ENCODE data around the gene LMAN1L. TPM values are rescaled to one million over a fixed set of nuclear protein-coding genes. Genes with fewer than 3 reads are reported as not detected.

Gene LMAN1L
- total RNA-seq, 1 experiment from 2014 or later, result 0.23 TPM

DNA sequence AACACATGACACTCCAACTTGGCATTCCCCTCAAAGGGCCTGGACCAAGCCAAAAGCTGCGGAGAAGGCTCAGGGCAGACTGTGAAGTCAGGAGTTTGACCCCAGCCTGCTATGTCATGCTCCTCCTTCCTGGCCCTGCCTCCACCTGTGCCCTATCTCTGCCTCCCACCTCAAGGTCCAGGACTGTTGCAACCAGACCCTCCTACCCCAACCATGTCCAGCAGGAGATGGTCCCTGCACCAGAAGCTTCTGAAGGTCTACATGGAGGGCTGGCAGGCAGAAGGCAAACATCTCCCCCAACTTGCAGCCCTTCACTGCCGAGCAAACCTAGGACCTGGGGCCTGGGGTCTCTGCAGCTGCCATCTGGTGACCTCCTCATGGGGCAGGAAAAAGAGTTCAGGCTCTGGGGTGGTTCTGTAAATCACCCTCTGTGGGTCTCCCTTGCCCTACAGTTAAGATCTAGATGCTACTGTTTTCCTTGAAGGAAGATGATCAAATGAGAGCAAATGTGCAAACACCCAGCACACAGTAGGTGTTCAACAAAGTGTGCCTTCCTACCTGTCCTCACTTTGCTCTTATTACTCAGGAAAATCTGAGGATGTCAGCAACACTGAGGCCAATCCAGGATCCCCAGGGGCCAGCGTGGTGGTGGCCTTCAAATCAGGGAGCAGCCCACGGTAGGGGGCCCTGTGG is 42.3 kb upstream of the LMAN1L start:
- Mint-ChIP-seq H3K27me3 (ENCODE audit: insufficient read depth, unreplicated experiment) (no peaks in the 10 kb centered on the region), H3K36me3 (ENCODE audit: insufficient read depth, unreplicated experiment) (peaks cover 4% of the 10 kb centered on the region), H3K4me3 (ENCODE audit: unreplicated experiment) (no peak overlapping the region), H3K4me1 (ENCODE audit: insufficient read depth, unreplicated experiment) (peaks cover 6% of the 10 kb centered on the region), H3K9me3 (ENCODE audit: unreplicated experiment) (no peaks in the 10 kb centered on the region), H3K27ac (ENCODE audit: low read depth, unreplicated experiment) (no peak overlapping the region)
- intact Hi-C loops (cut with micrococcal nuclease), result no loop called here
- ChIA-PET POLR2A (interaction anchor here (0.6 to 2.2 kb wide), 17 partner anchors 10 to 746 kb away, joined by 3 to 13 read pairs (median 4); partner anchors contain the start of genes CSK and FAM219B), CTCF (interaction anchor here (0.6 to 26.4 kb wide), 53 partner anchors 8 to 544 kb away, joined by 3 to 632 read pairs (median 6); partner anchors contain the start of genes EDC3, RPP25 and ULK3)
- no peak for DNase-seq (ENCODE audit: unreplicated experiment)
- BruUV-seq (replicated peaks), result no TSS peak
- TF ChIP-seq, protein P1, sequence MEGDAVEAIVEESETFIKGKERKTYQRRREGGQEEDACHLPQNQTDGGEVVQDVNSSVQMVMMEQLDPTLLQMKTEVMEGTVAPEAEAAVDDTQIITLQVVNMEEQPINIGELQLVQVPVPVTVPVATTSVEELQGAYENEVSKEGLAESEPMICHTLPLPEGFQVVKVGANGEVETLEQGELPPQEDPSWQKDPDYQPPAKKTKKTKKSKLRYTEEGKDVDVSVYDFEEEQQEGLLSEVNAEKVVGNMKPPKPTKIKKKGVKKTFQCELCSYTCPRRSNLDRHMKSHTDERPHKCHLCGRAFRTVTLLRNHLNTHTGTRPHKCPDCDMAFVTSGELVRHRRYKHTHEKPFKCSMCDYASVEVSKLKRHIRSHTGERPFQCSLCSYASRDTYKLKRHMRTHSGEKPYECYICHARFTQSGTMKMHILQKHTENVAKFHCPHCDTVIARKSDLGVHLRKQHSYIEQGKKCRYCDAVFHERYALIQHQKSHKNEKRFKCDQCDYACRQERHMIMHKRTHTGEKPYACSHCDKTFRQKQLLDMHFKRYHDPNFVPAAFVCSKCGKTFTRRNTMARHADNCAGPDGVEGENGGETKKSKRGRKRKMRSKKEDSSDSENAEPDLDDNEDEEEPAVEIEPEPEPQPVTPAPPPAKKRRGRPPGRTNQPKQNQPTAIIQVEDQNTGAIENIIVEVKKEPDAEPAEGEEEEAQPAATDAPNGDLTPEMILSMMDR (IDR thresholded peaks at IDR 0.05; ENCODE audit: unreplicated experiment), result no peak

DNA sequence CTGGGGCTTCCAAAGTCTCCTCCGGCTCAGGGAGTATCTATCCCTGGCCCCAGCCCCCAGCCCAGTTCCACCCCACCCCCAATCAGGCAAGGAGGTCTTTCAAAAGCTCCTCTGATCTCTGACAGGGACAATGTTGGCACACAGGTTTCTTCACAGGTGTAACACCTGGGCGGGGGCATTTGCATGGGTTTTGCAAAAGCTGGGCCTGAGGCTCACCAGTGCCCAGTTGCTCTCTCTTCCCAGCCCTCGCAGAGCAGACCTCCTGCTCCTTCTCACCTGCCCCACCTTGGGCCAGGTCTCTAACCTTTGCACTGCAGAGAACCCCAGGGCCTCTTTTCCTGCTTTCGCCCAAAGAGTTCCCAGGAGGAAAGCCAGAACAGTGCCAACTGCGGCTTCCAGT is 39.3 kb upstream of the LMAN1L start:
- CTCF ChIA-PET, result interaction anchor here (0.7 to 26.4 kb wide), 9 partner anchors 6 to 176 kb away, joined by 3 to 632 read pairs (median 57); no protein-coding TSS in a partner anchor
- Mint-ChIP-seq H3K27ac (ENCODE audit: low read depth, unreplicated experiment) (no peak overlapping the region), H3K36me3 (ENCODE audit: insufficient read depth, unreplicated experiment) (peaks cover 4% of the 10 kb centered on the region), H3K9me3 (ENCODE audit: unreplicated experiment) (no peaks in the 10 kb centered on the region), H3K27me3 (ENCODE audit: insufficient read depth, unreplicated experiment) (no peaks in the 10 kb centered on the region), H3K4me1 (ENCODE audit: insufficient read depth, unreplicated experiment) (peaks cover 6% of the 10 kb centered on the region), H3K4me3 (ENCODE audit: unreplicated experiment) (no peak overlapping the region)
- no TSS peak for BruUV-seq (replicated peaks)
- DNase-seq (ENCODE audit: unreplicated experiment), result no peak
- POLR2A ChIA-PET, result interaction anchor here (0.9 to 1.6 kb wide), 2 partner anchors 128 to 156 kb away, joined by 3 to 4 read pairs; no protein-coding TSS in a partner anchor
- intact Hi-C loops (cut with micrococcal nuclease), result no loop called here
- TF ChIP-seq, protein P1 (IDR thresholded peaks at IDR 0.05; ENCODE audit: unreplicated experiment), result no peak

DNA sequence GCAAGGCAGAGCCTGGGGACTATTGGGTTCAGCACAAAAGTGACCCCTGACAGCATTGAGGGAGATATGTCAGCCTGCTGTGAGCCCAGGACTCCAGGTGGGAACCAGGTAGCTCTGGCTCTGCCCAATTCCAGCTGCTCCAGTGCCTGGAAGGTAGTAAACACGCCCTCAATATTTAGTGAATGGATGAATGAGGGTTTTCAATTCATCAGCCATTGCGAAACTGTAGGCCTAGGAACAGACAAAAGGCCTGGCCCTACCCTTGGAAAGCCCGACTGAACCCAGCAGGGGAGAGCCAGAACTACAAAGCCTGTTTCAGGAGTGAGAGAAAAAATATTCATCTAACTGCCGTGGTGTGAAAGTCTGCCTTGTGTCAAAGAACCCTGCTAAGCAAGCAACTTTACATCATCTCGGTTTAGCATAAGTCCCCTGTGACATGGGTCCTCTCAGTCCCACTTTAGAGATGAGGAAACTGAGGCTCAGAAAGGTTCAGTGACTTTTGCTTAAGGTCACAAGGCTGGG is 38.8 kb upstream of the LMAN1L start:
- intact Hi-C loops (cut with micrococcal nuclease), result no loop called here
- CTCF ChIA-PET, result interaction anchor here (0.9 to 26.4 kb wide), 8 partner anchors 11 to 175 kb away, joined by 3 to 632 read pairs (median 16); no protein-coding TSS in a partner anchor

DNA sequence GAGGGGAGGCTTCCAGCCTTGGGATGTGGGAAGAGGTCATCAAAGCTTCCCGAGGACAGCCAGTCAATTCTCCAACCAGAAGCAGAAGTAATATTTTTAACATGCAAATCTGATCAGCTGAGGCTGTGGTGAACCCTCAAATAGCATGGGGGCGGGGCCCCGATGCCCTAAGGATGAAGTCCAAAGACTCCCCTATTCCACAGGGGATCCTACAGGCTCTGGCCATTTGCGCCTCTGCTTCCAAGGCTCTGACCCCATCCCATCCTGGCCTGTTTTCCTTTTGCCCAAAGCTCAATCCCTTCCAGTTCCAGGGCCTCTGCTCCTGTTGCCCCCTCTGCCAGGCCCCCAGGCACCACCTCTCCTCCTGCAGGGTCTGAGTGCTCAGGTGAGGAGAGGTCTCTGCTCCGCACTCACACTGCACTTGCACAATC is 37.5 kb upstream of the LMAN1L start:
- TF ChIP-seq, protein P1 (IDR thresholded peaks at IDR 0.05; ENCODE audit: unreplicated experiment), result no peak
- H3K27ac Mint-ChIP-seq (ENCODE audit: low read depth, unreplicated experiment), result no peak overlapping the region
- no peaks in the 10 kb centered on the region for H3K27me3 Mint-ChIP-seq (ENCODE audit: insufficient read depth, unreplicated experiment)
- H3K4me1 Mint-ChIP-seq (ENCODE audit: insufficient read depth, unreplicated experiment), result no peaks in the 10 kb centered on the region
- H3K4me3 Mint-ChIP-seq (ENCODE audit: unreplicated experiment), result no peak overlapping the region
- ChIA-PET POLR2A (no interaction called here), CTCF (interaction anchor here (1.2 to 26.4 kb wide), 4 partner anchors 13 to 174 kb away, joined by 3 to 632 read pairs (median 66); no protein-coding TSS in a partner anchor)
- intact Hi-C loops (cut with micrococcal nuclease), result no loop called here
- no peaks in the 10 kb centered on the region for H3K9me3 Mint-ChIP-seq (ENCODE audit: unreplicated experiment)
- peaks cover under 1% of the 10 kb centered on the region for H3K36me3 Mint-ChIP-seq (ENCODE audit: insufficient read depth, unreplicated experiment)
- DNase-seq (ENCODE audit: unreplicated experiment), result no peak
- no TSS peak for BruUV-seq (replicated peaks)

More for the DNA sequence above, 38.8 kb upstream of the LMAN1L start:
- BruUV-seq (replicated peaks), result no TSS peak
- POLR2A ChIA-PET, result interaction anchor here (0.9 to 1.6 kb wide), 3 partner anchors 128 to 156 kb away, joined by 3 to 4 read pairs (median 3); partner anchors contain the start of gene FAM219B
- TF ChIP-seq, protein P1 (IDR thresholded peaks at IDR 0.05; ENCODE audit: unreplicated experiment), result no peak
- peaks cover 4% of the 10 kb centered on the region for H3K36me3 Mint-ChIP-seq (ENCODE audit: insufficient read depth, unreplicated experiment)
- H3K27ac Mint-ChIP-seq (ENCODE audit: low read depth, unreplicated experiment), result no peak overlapping the region
- no peaks in the 10 kb centered on the region for H3K9me3 Mint-ChIP-seq (ENCODE audit: unreplicated experiment)
- DNase-seq (ENCODE audit: unreplicated experiment), result peak; percentile 61
- H3K4me3 Mint-ChIP-seq (ENCODE audit: unreplicated experiment), result no peak overlapping the region
- H3K27me3 Mint-ChIP-seq (ENCODE audit: insufficient read depth, unreplicated experiment), result no peaks in the 10 kb centered on the region
- peaks cover 3% of the 10 kb centered on the region for H3K4me1 Mint-ChIP-seq (ENCODE audit: insufficient read depth, unreplicated experiment)

All from MCF 10A (cell line).